Adrenal gland (tissue), 5 donors: ENCODE data around the gene C10orf90.

ENCODE experiments used
- POLR2A ChIP-seq, 2 donors: fragments of 450-650 bp; IDR thresholded peaks; one replicate each; pipeline ENCODE4 v1.6.1; 2017; ENCODE audit warnings: antibody characterized with exemption in 2 of 2, mild to moderate bottlenecking in 2 of 2, moderate library complexity in 1 of 2
- TF ChIP-seq, protein P1 (sequence below), 6 experiments: fragments of 450-650 bp in 4 of 6; fragments of 200-600 bp in 2 of 6; sonication (generic) in 1 of 6; IDR thresholded peaks; 1 replicate in 5 of 6; 2 replicates in 1 of 6; pipeline versions ENCODE4 v1.5.1 to v1.8.0; 2016 to 2021; ENCODE audit warnings: antibody characterized with exemption in 6 of 6, mild to moderate bottlenecking in 2 of 6, moderate library complexity in 1 of 6
- donor health status: DM: no; HTN: no; CAD: no.

DNA sequence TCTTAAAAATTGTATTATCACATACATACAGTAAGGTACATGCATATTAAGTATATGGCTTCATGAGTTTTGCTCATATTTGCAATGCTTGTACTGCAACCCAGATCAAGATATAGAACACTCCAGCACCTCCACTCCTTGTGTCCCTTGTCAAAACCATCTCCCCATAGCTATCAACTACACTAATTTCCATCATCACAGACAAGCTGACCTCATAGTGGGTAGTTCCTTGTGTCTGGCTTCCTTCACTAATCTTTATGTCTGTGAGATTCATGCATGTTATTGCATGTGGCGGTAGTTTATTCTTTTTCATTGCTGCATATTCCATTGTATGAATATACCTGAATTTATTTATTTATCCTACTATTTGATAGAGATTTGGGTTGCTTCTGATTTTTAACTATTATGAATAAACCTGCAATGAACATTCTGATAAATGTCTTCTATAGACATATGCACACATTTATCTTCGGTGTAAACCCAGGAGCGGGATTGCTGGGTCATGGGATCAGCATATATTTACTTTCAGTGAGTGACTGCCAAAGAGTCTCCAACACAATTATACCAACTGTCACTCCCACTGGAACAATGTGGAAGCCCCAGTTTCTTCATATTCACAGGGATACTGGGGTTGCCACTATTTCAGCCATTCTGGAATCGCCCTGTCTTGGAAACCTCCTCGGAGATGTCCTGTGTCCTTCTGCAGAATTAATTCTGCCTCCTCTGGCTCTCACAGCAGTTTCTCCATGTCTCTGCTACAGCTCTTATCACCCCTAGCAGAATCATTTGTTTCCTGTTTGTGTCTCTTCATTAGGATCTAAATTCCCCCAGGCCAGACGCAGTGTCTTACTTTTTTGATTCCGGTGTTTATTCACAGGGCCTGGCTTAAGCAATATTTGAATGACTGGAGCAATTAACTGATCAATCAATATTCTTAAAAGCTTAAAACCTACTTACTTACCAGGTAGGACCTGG is 267.5 kb downstream of the C10orf90 start:
- TF ChIP-seq, protein P1, sequence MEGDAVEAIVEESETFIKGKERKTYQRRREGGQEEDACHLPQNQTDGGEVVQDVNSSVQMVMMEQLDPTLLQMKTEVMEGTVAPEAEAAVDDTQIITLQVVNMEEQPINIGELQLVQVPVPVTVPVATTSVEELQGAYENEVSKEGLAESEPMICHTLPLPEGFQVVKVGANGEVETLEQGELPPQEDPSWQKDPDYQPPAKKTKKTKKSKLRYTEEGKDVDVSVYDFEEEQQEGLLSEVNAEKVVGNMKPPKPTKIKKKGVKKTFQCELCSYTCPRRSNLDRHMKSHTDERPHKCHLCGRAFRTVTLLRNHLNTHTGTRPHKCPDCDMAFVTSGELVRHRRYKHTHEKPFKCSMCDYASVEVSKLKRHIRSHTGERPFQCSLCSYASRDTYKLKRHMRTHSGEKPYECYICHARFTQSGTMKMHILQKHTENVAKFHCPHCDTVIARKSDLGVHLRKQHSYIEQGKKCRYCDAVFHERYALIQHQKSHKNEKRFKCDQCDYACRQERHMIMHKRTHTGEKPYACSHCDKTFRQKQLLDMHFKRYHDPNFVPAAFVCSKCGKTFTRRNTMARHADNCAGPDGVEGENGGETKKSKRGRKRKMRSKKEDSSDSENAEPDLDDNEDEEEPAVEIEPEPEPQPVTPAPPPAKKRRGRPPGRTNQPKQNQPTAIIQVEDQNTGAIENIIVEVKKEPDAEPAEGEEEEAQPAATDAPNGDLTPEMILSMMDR (IDR thresholded peaks at IDR 0.05) = no peak
- TF ChIP-seq POLR2A (IDR thresholded peaks at IDR 0.05) = no peak
